Esophagus squamous epithelium (tissue), 5 donors: ENCODE measurements around the gene BLTP2. TPM values are rescaled to one million over a fixed set of nuclear protein-coding genes. Genes with fewer than 3 reads are reported as not detected.

Source experiments
- DNase-seq: peaks from one replicate; lab custom pipeline; 2025; lab: John Stamatoyannopoulos, UW
- H3K27ac ChIP-seq, 4 donors: fragments of 200-600 bp; sonication (generic); one replicate each; pipeline ENCODE4 v1.5.1; 2016 to 2019; ENCODE audit warnings: mild to moderate bottlenecking in 1 of 4
- H3K27me3 ChIP-seq, 4 donors: fragments of 200-600 bp; sonication (generic); 1 replicate in 3 of 4; 2 replicates in 1 of 4; pipeline versions ENCODE4 v1.5.1 to v1.6.0; 2017 to 2021; ENCODE audit warnings: antibody characterized with exemption in 1 of 4
- H3K36me3 ChIP-seq, 3 donors: fragments of 200-600 bp; sonication (generic); one replicate each; pipeline ENCODE4 v1.5.1; 2016 to 2019
- H3K4me1 ChIP-seq, 3 donors: fragments of 200-600 bp; sonication (generic); one replicate each; pipeline ENCODE4 v1.5.1; 2017 to 2019
- H3K4me3 ChIP-seq, 4 donors: fragments of 200-600 bp; sonication (generic); 1 replicate in 3 of 4; 2 replicates in 1 of 4; pipeline ENCODE4 v1.5.1; 2016 to 2019; ENCODE audit warnings: mild to moderate bottlenecking in 2 of 4, moderate library complexity in 1 of 4
- H3K9me3 ChIP-seq, 3 donors: fragments of 200-600 bp; sonication (generic); one replicate each; pipeline ENCODE4 v1.5.1; 2016 to 2019
- CTCF ChIP-seq, 6 experiments: fragments of 450-650 bp in 4 of 6; fragments of 200-600 bp in 2 of 6; sonication (generic) in 2 of 6; IDR thresholded peaks; one replicate each; pipeline ENCODE4 v1.5.1; 2016 to 2019; ENCODE audit warnings: antibody characterized with exemption in 6 of 6, mild to moderate bottlenecking in 4 of 6, moderate library complexity in 4 of 6
- POLR2A ChIP-seq, 4 donors: fragments of 450-650 bp; IDR thresholded peaks; one replicate each; pipeline ENCODE4 v1.6.1; 2017; ENCODE audit warnings: antibody characterized with exemption in 4 of 4, mild to moderate bottlenecking in 4 of 4, moderate library complexity in 3 of 4
- WGBS, 2 donors: methylation state at CpG; one replicate each; pipeline ENCODE4 v1.1.5; 2018; 5-methylcytosine and 5-hydroxymethylcytosine counted together
- intact Hi-C: fragments of 100-400 bp; cut with DNase I; formaldehyde crosslinking; loops from one replicate; pipeline ENCODE4 v1.15.0; 2022
- total RNA-seq, 4 donors: library from RNA; depleted of rRNA; stranded (reverse); fragments of >200 nt; gene quantifications; one replicate each; pipeline ENCODE4 v1.1.0, GENCODE V29; 2016
- donor health status: DM: yes; HTN: yes; CAD: no.

BLTP2 gene
- total RNA-seq, 4 donors from 2014 or later: 37.4 to 81.8 (median 75.5) TPM

DNA sequence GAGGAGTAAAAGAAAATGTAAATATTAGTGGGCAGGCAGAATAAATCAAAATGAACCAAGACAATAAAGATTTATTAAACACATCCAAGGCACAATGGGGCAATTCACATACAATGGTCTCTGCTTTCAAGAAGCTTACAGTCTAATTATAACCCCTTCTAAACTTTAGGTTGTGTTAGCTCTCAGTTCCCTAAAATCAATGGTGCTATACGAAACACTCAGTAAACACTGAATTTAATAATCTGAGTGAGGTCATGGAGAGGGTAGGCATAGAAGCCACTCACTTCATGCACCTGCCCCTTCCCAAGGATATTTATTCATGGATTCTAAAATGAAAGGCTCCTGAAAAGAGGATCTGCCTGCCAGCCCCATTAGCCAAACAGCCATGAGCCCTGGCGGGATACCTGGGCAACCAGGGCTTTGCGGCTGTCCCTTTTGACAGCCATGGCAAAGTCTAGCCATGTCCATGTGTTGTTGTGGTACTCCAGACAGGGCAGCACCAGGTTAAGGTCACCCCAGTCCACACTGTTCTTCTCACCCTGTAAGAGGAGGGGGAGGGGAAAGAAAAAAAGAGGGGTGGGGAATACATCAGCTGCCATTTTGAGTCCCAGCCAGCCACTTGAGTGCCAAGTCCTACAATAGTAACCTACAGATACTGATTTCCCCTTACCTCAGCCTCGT lies 29.6 kb downstream of the BLTP2 start:
- Histone ChIP-seq H3K4me3 (no peak overlapping the region), H3K4me1 (no peaks in the 10 kb centered on the region), H3K9me3 (no peaks in the 10 kb centered on the region), H3K27me3 (no peaks in the 10 kb centered on the region), H3K36me3 (peaks cover 39 to 99% (median 59%) of the 10 kb centered on the region in 3 donors), H3K27ac (no peak overlapping the region)
- 70 to 91% methylated on average over 2 to 4 of the region's 4 CpGs for WGBS, 2 donors
- intact Hi-C loops: loop anchor here (10.0 kb wide), 1 partner anchor 121 kb away; no protein-coding TSS in a partner anchor
- DNase-seq: no peak
- TF ChIP-seq POLR2A (IDR thresholded peaks at IDR 0.05) (no peak), CTCF (IDR thresholded peaks at IDR 0.05) (no peak)

DNA sequence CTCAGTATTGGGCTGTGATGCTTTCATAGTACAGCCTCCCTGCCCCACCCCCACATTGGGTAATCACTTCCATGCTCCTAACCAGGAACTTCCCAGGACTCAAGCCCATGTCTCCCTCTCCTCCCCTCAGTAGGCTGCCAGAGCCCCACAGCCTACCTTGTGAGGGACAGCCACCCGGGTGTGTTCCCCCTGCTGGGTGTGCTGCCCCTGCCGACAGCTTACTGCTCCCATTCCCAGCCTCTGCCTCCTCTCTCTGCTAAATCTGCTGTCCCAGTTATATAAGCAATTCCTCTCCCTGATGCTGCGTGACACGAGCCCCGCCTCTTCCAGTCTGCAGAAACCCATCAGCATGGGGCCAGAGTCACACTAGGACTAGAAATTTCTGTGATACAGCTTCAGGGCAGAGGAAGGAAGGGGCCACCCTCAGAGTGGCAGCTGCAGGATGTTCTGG lies 31.0 kb downstream of the BLTP2 start, which contains the start of gene RSKR:
TSS of gene RSKR (minus strand) at position 255 of the 451 bp plus-strand sequence. CDS start at position 231, 24 bp downstream.
- Histone ChIP-seq H3K27ac (no peak within 1 kb of the TSS), H3K9me3 (no peaks in the 10 kb centered on the region), H3K4me1 (no peaks in the 10 kb centered on the region), H3K4me3 (no peak within 1 kb of the TSS), H3K27me3 (no peaks in the 10 kb centered on the region), H3K36me3 (peaks cover 28 to 93% (median 45%) of the 10 kb centered on the region in 3 donors)
- DNase-seq: no peak
- no peak for TF ChIP-seq CTCF (IDR thresholded peaks at IDR 0.05)
- no peak for TF ChIP-seq POLR2A (IDR thresholded peaks at IDR 0.05)
- intact Hi-C loops: loop anchor here (10.0 kb wide), 1 partner anchor 119 kb away; no protein-coding TSS in a partner anchor
- WGBS, 2 donors: 62 to 89% methylated on average over 4 to 5 of the region's 5 CpGs

DNA sequence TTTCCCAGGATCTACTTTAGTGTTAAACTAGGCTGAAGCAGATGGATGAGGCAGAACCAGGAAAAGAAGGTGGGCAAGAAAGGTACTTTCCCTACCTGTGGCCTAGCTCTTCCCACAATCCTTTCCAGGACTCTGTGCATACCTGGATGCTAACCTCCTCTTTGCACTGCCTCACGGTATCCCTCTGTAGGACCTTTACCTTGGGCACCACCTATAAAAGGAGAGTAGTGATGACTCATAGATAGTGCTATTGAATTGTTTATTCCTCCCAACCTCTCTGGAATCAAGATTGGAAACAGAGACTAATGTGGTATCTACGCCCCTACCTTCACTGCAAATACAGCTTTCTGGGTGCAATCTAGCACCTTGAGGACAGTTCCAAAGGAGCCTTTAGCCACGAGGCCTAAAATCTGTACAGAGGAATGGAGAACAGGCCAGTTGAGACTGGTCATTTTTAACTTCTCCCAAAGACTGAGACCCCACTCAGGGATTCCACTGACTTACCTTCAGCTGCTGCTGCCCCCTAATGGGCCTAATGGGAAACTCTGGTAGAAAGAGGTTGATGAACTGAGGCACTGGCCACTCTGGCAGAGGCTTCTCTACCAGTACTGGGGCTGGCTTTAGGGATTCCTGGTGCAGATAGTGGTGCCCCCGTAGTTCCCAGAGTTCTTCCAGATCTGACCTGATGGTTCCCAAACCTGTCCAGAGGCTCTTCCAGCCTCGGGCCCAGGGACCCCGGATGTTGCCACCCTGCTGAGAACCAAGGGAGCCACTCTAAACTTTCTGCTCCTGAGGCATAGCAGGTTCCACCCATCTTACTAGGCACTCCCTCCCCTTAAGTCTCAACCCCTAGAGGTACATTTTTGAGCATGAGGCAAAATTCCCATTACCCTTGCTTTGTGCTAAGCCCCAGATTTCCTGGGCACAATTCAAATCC lies 31.8 kb downstream of the BLTP2 start:
- 65 to 75% methylated on average over 5 to 6 of the region's 6 CpGs for WGBS, 2 donors
- DNase-seq: no peak
- no peaks in the 10 kb centered on the region for H3K9me3 ChIP-seq
- peaks cover 28 to 85% (median 37%) of the 10 kb centered on the region in 3 donors for H3K36me3 ChIP-seq
- H3K4me3 ChIP-seq: no peak overlapping the region
- H3K27me3 ChIP-seq: no peaks in the 10 kb centered on the region
- no peak overlapping the region for H3K27ac ChIP-seq
- no peaks in the 10 kb centered on the region for H3K4me1 ChIP-seq
- TF ChIP-seq CTCF (IDR thresholded peaks at IDR 0.05) (peak in 4 of 6 experiments; percentile 20 to 50 (median 46)), POLR2A (IDR thresholded peaks at IDR 0.05) (no peak)
- intact Hi-C loops: loop anchor here (10.0 kb wide), 1 partner anchor 118 kb away; no protein-coding TSS in a partner anchor

DNA sequence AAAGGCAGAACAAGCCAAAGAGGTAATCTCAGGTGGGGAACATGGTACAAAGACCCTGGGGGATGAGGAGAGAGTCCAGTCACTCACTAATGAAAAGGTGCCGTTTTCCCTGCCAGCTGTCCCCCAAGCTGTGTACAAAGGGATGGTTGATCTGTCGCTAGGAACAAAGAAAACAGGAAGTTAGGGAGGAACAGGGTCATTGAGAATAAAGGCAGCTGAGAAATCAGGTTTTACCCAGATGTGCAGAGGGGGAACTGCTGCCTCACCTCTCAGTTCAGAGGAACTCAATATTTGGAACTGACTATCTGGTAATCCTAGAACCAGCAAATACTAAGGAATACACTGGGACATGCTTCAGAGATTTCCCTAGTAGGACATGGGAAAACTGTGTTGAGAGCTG lies 32.4 kb downstream of the BLTP2 start:
- DNase-seq: no peak
- H3K27ac ChIP-seq: no peak overlapping the region
- H3K4me1 ChIP-seq: no peaks in the 10 kb centered on the region
- H3K27me3 ChIP-seq: no peaks in the 10 kb centered on the region
- H3K9me3 ChIP-seq: no peaks in the 10 kb centered on the region
- intact Hi-C loops: loop anchor here (10.0 kb wide), 1 partner anchor 118 kb away; no protein-coding TSS in a partner anchor
- H3K36me3 ChIP-seq: peaks cover 28 to 78% (median 31%) of the 10 kb centered on the region in 3 donors
- TF ChIP-seq POLR2A (IDR thresholded peaks at IDR 0.05) (no peak), CTCF (IDR thresholded peaks at IDR 0.05) (no peak)
- H3K4me3 ChIP-seq: no peak overlapping the region
- WGBS, 2 donors: 54 to 56% methylated on average over 2 of the region's 2 CpGs
